Measurements from ENCODE around the gene MRPS11. TPM values are rescaled to one million over a fixed set of nuclear protein-coding genes. Genes with fewer than 3 reads are reported as not detected.
"Not testable (repeated sequence)": the region's sequence is repeated elsewhere in the genome, so short reads cannot be mapped to it uniquely, and the experiment has no call there.

The MRPS11 gene
- total and polyA plus RNA-seq, 5 experiments from 2014 or later, result 28.6 to 71.8 (median 59.0) TPM

- Mint-ChIP-seq H3K4me1 (peaks cover 0 to 4% (median 0%) of the 10 kb centered on the region in 4 donors), H3K27ac (no peak overlapping the region), H3K9me3 (no peaks in the 10 kb centered on the region), H3K36me3 (peaks cover 7 to 73% (median 22%) of the 10 kb centered on the region in 3 donors), H3K27me3 (no peaks in the 10 kb centered on the region), H3K4me3 (no peak overlapping the region)
- POLR2A ChIA-PET, result no interaction called here
- DNase-seq (no peak), ATAC-seq (no peak)
Observed at GRCh38 chr15:88506628-88507027, 39.1 kb downstream of the MRPS11 start.

- DNase-seq (no peak), ATAC-seq (no peak)
- no peaks in the 10 kb centered on the region for H3K27me3 Mint-ChIP-seq
- H3K4me3 Mint-ChIP-seq, result no peak overlapping the region
- no peak overlapping the region for H3K27ac Mint-ChIP-seq
- H3K4me1 Mint-ChIP-seq, result peaks cover 0 to 4% (median 0%) of the 10 kb centered on the region in 4 donors
- no peaks in the 10 kb centered on the region for H3K9me3 Mint-ChIP-seq
- peaks cover 7 to 75% (median 33%) of the 10 kb centered on the region in 3 donors for H3K36me3 Mint-ChIP-seq
- POLR2A ChIA-PET, result interaction anchor here (0.6 kb wide), 1 partner anchor 15 kb away, joined by 5 read pairs; no protein-coding TSS in a partner anchor
Observed at GRCh38 chr15:88509321-88509720, 41.8 kb downstream of the MRPS11 start.

GRCh38 chr15:88509964-88510363 is 42.5 kb downstream of the MRPS11 start:
- Mint-ChIP-seq H3K4me1 (peaks cover 0 to 4% (median 0%) of the 10 kb centered on the region in 4 donors), H3K9me3 (no peaks in the 10 kb centered on the region), H3K27me3 (no peaks in the 10 kb centered on the region), H3K36me3 (peaks cover 7 to 72% (median 31%) of the 10 kb centered on the region in 3 donors), H3K4me3 (no peak overlapping the region), H3K27ac (no peak overlapping the region)
- ATAC-seq (no peak), DNase-seq (no peak)
- POLR2A ChIA-PET, result no interaction called here

- Mint-ChIP-seq H3K27ac (no peak overlapping the region), H3K36me3 (peaks cover 7 to 73% (median 29%) of the 10 kb centered on the region in 3 donors), H3K4me1 (peaks cover 0 to 4% (median 0%) of the 10 kb centered on the region in 4 donors), H3K4me3 (no peak overlapping the region), H3K27me3 (no peaks in the 10 kb centered on the region), H3K9me3 (no peaks in the 10 kb centered on the region)
- no peak for DNase-seq
- no peak for ATAC-seq
- POLR2A ChIA-PET, result no interaction called here
Observed at GRCh38 chr15:88511161-88511560, 43.7 kb downstream of the MRPS11 start.

- Mint-ChIP-seq H3K9me3 (no peaks in the 10 kb centered on the region), H3K36me3 (peaks cover 7 to 78% (median 34%) of the 10 kb centered on the region in 3 donors), H3K27ac (no peak overlapping the region), H3K27me3 (no peaks in the 10 kb centered on the region), H3K4me3 (no peak overlapping the region), H3K4me1 (peaks cover 0 to 4% (median 0%) of the 10 kb centered on the region in 4 donors)
- POLR2A ChIA-PET, result no interaction called here
- no peak for ATAC-seq
- no peak for DNase-seq
Observed at GRCh38 chr15:88512078-88512477, 44.6 kb downstream of the MRPS11 start.

DNA sequence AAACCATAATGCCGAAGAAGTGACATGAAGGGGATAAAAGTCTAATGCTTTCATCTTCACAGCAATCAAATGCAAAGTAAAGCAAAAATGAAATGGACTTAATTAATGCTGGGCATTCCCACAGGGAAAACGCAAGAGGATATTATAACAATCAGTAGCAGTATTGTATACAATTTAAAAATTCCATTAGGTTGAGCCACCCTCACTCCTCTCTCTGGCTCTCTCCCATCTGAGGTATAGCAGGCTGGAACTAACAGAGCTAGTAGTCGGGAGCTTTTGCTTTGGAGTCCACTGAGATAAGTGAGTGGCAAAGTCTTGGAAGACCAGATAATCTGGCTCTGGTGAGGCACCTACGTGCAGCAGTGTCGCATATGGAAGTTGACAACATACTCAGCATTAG is 45.1 kb downstream of the MRPS11 start:
- Mint-ChIP-seq H3K27ac (no peak overlapping the region), H3K36me3 (peaks cover 7 to 74% (median 34%) of the 10 kb centered on the region in 3 donors), H3K4me3 (no peak overlapping the region), H3K4me1 (peaks cover 0 to 4% (median 0%) of the 10 kb centered on the region in 4 donors), H3K27me3 (no peaks in the 10 kb centered on the region), H3K9me3 (no peaks in the 10 kb centered on the region)
- DNase-seq, result no peak
- ATAC-seq, result no peak
- POLR2A ChIA-PET, result no interaction called here

- Mint-ChIP-seq H3K27me3 (no peaks in the 10 kb centered on the region), H3K36me3 (peaks cover 7 to 74% (median 34%) of the 10 kb centered on the region in 3 donors), H3K4me3 (no peak overlapping the region), H3K4me1 (peaks cover 0 to 4% (median under 1%) of the 10 kb centered on the region in 4 donors), H3K9me3 (no peaks in the 10 kb centered on the region), H3K27ac (no peak overlapping the region)
- ATAC-seq, result no peak
- POLR2A ChIA-PET, result no interaction called here
- DNase-seq, result no peak
Observed at GRCh38 chr15:88513195-88513594, 45.7 kb downstream of the MRPS11 start.

DNA sequence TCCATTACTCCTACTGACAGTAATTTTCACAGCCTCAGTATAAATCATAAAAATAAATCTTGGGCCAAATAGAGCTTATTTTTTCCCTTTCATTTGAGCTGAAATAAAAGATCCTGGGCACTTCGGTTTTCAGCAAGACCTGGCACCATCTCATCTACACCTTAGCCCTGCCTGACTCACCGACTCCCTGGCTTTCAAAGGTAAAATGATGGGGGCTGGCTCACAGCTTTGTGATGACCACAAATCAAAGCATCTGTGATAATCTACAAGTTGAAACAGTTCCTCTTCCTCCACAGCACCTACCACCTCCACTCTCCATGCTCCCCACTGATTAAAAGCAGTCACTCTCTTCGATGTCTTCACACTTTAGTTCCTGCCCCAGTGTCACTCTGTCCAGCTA is 51.4 kb downstream of the MRPS11 start:
- Mint-ChIP-seq H3K36me3 (peaks cover 0 to 42% (median 24%) of the 10 kb centered on the region in 3 donors), H3K4me1 (peaks cover 0 to 2% (median 0%) of the 10 kb centered on the region in 4 donors), H3K27ac (no peak overlapping the region), H3K27me3 (no peaks in the 10 kb centered on the region), H3K4me3 (no peak overlapping the region), H3K9me3 (no peaks in the 10 kb centered on the region)
- DNase-seq, result no peak
- ATAC-seq, result no peak
- POLR2A ChIA-PET, result no interaction called here

DNA sequence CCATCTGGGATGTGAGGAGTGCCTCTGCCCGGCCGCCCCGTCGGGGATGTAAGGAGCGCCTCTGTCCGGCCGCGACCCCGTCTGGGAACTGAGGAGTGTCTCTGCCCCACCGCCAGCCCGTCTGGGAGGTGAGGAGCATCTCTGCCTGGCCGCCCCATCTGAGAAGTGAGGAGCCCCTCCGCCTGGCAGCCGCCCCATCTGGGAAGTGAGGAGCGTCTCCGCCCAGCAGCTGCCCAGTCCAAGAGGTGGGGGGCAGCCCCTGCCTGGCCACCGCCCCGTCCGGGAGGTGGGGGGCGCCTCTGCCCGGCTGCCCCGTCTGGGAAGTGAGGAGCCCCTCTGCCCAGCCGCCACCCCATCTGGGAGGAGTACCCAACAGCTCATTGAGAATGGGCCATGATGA is 56.6 kb downstream of the MRPS11 start:
- H3K9me3 Mint-ChIP-seq, DNase-seq, H3K4me1 Mint-ChIP-seq, H3K27me3 Mint-ChIP-seq, H3K27ac Mint-ChIP-seq, ATAC-seq, H3K4me3 Mint-ChIP-seq, POLR2A ChIA-PET: not testable (repeated sequence)
- peaks cover 9 to 61% (median 35%) of the 10 kb centered on the region in 3 donors for H3K36me3 Mint-ChIP-seq

- Mint-ChIP-seq H3K4me3 (no peak overlapping the region), H3K9me3 (no peaks in the 10 kb centered on the region), H3K27ac (no peak overlapping the region), H3K27me3 (no peaks in the 10 kb centered on the region), H3K4me1 (peaks cover 0 to 10% (median 3%) of the 10 kb centered on the region in 4 donors), H3K36me3 (peaks cover 19 to 74% (median 48%) of the 10 kb centered on the region in 3 donors)
- ATAC-seq (no peak), DNase-seq (no peak)
- POLR2A ChIA-PET, result no interaction called here
Observed at GRCh38 chr15:88525418-88525817, 57.9 kb downstream of the MRPS11 start.

DNA sequence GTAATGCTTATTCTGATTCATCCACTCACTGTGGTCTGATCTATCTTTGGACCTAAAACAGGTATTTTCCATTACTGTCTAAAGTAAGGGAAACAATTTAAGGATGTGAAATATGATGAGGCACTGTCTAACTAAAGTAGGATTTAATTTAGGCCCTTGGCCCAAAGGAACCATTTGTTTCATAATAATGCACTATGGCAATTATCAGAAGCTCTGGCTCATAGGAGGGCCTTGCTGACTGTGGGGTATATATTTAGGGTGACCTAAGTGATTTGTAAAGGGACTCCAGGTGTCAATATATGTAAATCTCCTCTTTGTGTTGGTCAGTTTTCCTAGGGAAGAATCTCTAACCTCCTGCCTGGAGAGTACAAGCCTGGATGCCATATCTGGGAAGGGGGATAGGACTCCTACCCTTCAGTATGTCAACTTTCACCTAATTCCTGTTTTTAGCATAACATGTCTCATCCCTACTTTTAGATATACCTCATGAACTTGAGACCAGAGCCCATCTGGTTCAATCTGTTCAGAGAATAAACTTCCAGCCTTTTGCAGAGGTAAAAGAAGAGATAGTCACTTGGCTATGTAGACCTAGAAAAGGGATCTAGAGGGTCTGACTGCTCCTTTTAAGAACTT is 58.9 kb downstream of the MRPS11 start:
- Mint-ChIP-seq H3K27me3 (no peaks in the 10 kb centered on the region), H3K9me3 (no peaks in the 10 kb centered on the region), H3K4me1 (peaks cover 0 to 10% (median 3%) of the 10 kb centered on the region in 4 donors), H3K4me3 (no peak overlapping the region), H3K36me3 (peaks cover 27 to 84% (median 58%) of the 10 kb centered on the region in 3 donors), H3K27ac (no peak overlapping the region)
- no peak for DNase-seq
- no peak for ATAC-seq
- POLR2A ChIA-PET, result no interaction called here

DNA sequence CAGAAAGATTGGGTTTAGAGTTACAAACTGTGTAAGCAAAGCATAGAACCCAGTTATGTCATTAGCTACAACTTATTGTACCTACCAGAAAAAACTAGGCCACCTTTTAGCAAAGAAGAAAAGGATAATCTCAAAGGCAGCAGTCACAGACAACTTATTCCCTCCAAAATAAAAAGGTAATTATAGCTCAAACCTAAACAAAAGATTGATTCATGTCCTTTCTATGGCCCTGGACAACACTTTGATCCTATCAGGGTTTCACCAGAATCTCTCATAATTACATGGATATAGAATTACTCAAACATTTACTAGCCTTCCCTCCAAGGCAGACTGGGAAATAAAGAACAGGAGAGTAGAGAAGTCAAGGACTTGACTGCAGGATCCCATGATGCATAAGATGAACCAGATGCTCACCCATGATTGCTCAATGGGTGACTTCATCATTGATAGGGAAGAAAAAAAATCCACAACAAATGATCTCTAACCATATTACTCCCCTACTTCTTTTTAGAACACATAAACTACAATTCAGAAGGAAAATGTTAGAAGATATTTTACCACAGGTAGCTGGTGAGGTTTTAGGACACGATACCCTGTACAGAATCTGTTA is 61.6 kb downstream of the MRPS11 start:
- Mint-ChIP-seq H3K9me3 (peaks cover 0 to 11% (median 0%) of the 10 kb centered on the region in 9 donors), H3K27me3 (no peaks in the 10 kb centered on the region), H3K4me1 (peaks cover 0 to 10% (median 3%) of the 10 kb centered on the region in 4 donors), H3K36me3 (peaks cover 35 to 76% (median 62%) of the 10 kb centered on the region in 3 donors), H3K4me3 (no peak overlapping the region), H3K27ac (no peak overlapping the region)
- no peak for ATAC-seq
- POLR2A ChIA-PET, result no interaction called here
- DNase-seq, result no peak

All from naive thymus-derived CD8-positive, alpha-beta T cell (primary cell).